A549 (cell line): ENCODE measurements around the gene ODAD3. TPM values are rescaled to one million over a fixed set of nuclear protein-coding genes. Genes with fewer than 3 reads are reported as not detected.

ENCODE experiments used
- ATAC-seq, 2 experiments: fragments of 200-7000 bp in 1 of 2; fragments of >200 bp in 1 of 2; cut with Nextera tagmentation in 1 of 2; cut with Tn5 transposase in 1 of 2; 3 replicates each; pipeline versions ENCODE4 v1.8.0 to v1.9.1; 2018 to 2020; ENCODE audit warnings: mild to moderate bottlenecking in 1 of 2, moderate library complexity in 1 of 2
- CTCF ChIA-PET: fragments of 300-600 bp; sonication (Branson Sonifier 250); formaldehyde crosslinking; extraction: SDS; loops from one replicate; lab custom pipeline; 2021; ENCODE audit warnings: antibody characterized with exemption, inconsistent platforms; lab: Yijun Ruan, JAX
- POLR2A ChIA-PET: fragments of 350-600 bp; formaldehyde crosslinking; extraction: SDS; loops from one replicate; lab custom pipeline; 2021; ENCODE audit warnings: antibody characterized with exemption, inconsistent platforms; lab: Yijun Ruan, JAX
- DNase-seq, 2 experiments: peaks; one replicate each; pipeline versions ENCODE4 v3.0.0 to v3.0.0-alpha.2; 2011 to 2016; ENCODE audit warnings: low read depth in 1 of 2, low spot score in 1 of 2
- FAIRE-seq: peaks from 2 replicates; lab custom pipeline; 2011; peaks lifted over from hg19 to GRCh38; lab: Jason Lieb, UNC
- H3K27ac ChIP-seq, 2 experiments: fragments of >200 bp; sonication (Bioruptor Twin); formaldehyde crosslinking; 3 replicates each; pipeline ENCODE4 v1.5.1; 2016 to 2017
- H3K4me1 ChIP-seq: fragments of >200 bp; sonication (Bioruptor Twin); formaldehyde crosslinking; 3 replicates; pipeline ENCODE4 v1.6.1; 2016
- H3K4me2 ChIP-seq: fragments of >200 bp; sonication (Bioruptor Twin); formaldehyde crosslinking; 3 replicates; pipeline ENCODE4 v1.6.1; 2016
- H3K4me3 ChIP-seq: fragments of >200 bp; sonication (Bioruptor Twin); formaldehyde crosslinking; 3 replicates; pipeline ENCODE4 v1.5.1; 2016
- H3K9me3 ChIP-seq: fragments of >200 bp; sonication (Bioruptor Twin); formaldehyde crosslinking; 3 replicates; pipeline ENCODE4 v1.6.1; 2016
- ATOH8 ChIP-seq: fragments of 250-450 bp; sonication (Bioruptor Pico); IDR thresholded peaks from 2 replicates; pipeline ENCODE4 v1.5.0; 2020; ENCODE audit warnings: low read depth, mild to moderate bottlenecking, moderate library complexity
- CBX2 ChIP-seq: fragments of 200-600 bp; sonication (generic); IDR thresholded peaks from 2 replicates; pipeline ENCODE4 v1.6.1; 2016; ENCODE audit warnings: low read depth, mild to moderate bottlenecking, borderline replicate concordance
- CBX8 ChIP-seq: fragments of 200-600 bp; sonication (generic); IDR thresholded peaks from 2 replicates; pipeline ENCODE4 v1.6.1; 2016
- E2F6 ChIP-seq: IDR thresholded peaks from 2 replicates; pipeline ENCODE4 v1.6.1; 2012; ENCODE audit warnings: low read depth, borderline replicate concordance
- EHF ChIP-seq: fragments of 250-450 bp; sonication (Bioruptor Pico); IDR thresholded peaks from 2 replicates; pipeline ENCODE4 v1.5.0; 2020; ENCODE audit warnings: mild to moderate bottlenecking
- EHMT2 ChIP-seq: fragments of 200-600 bp; sonication (generic); IDR thresholded peaks from 2 replicates; pipeline ENCODE4 v1.6.1; 2016; ENCODE audit warnings: antibody characterized with exemption, low read depth, mild to moderate bottlenecking, moderate library complexity
- ESRRA ChIP-seq: fragments of 150-350 bp; IDR thresholded peaks from 2 replicates; pipeline ENCODE4 v1.6.1; 2014; ENCODE audit warnings: mild to moderate bottlenecking, low read length, borderline replicate concordance
- HDAC2 ChIP-seq: fragments of 200-600 bp; sonication (generic); IDR thresholded peaks from 2 replicates; pipeline ENCODE4 v1.6.1; 2016
- HMGXB4 ChIP-seq: fragments of 250-450 bp; sonication (Bioruptor Pico); IDR thresholded peaks from 2 replicates; pipeline ENCODE4 v1.5.0; 2021; ENCODE audit warnings: mild to moderate bottlenecking, moderate library complexity, borderline replicate concordance
- HOXA7 ChIP-seq: fragments of 250-450 bp; sonication (Bioruptor Pico); IDR thresholded peaks from 2 replicates; pipeline ENCODE4 v1.5.0; 2020; ENCODE audit warnings: mild to moderate bottlenecking, moderate library complexity
- JUN ChIP-seq, 2 experiments: fragments of >200 bp; sonication (Bioruptor Twin); formaldehyde crosslinking; IDR thresholded peaks; 2 replicates in 1 of 2; 3 replicates in 1 of 2; pipeline ENCODE4 v1.6.1; 2016 to 2017
- JUNB ChIP-seq: fragments of >200 bp; sonication (Bioruptor Twin); formaldehyde crosslinking; IDR thresholded peaks from 2 replicates; pipeline ENCODE4 v1.6.1; 2016
- KDM5A ChIP-seq: fragments of 200-600 bp; sonication (generic); IDR thresholded peaks from 2 replicates; pipeline ENCODE4 v1.6.1; 2016; ENCODE audit warnings: antibody characterized with exemption, mild to moderate bottlenecking
- MAFK ChIP-seq: fragments of 450-650 bp; IDR thresholded peaks from 2 replicates; pipeline ENCODE4 v1.6.1; 2014; ENCODE audit not compliant: partially characterized antibody
- MAX ChIP-seq: IDR thresholded peaks from 2 replicates; pipeline ENCODE4 v1.6.1; 2012
- MAZ ChIP-seq: fragments of 150-350 bp; IDR thresholded peaks from 2 replicates; pipeline ENCODE4 v1.6.1; 2014; ENCODE audit warnings: antibody characterized with exemption, low read depth, low read length, borderline replicate concordance
- PBX3 ChIP-seq: IDR thresholded peaks from 2 replicates; pipeline ENCODE4 v1.6.1; 2012
- RARB ChIP-seq: fragments of 250-450 bp; sonication (Bioruptor Pico); IDR thresholded peaks from 2 replicates; pipeline ENCODE4 v1.8.0; 2021; ENCODE audit warnings: mild to moderate bottlenecking, moderate library complexity
- RFX5 ChIP-seq: fragments of 450-650 bp; IDR thresholded peaks from 2 replicates; pipeline ENCODE4 v1.7.1; 2014; ENCODE audit warnings: antibody characterized with exemption, mild to moderate bottlenecking, moderate library complexity
- SMC3 ChIP-seq: fragments of >200 bp; sonication (Bioruptor Twin); formaldehyde crosslinking; IDR thresholded peaks from 3 replicates; pipeline ENCODE4 v1.6.1; 2018; ENCODE audit warnings: inconsistent platforms
- SREBF2 ChIP-seq: fragments of 450-650 bp; IDR thresholded peaks from 2 replicates; pipeline ENCODE4 v1.6.1; 2014; ENCODE audit warnings: mild to moderate bottlenecking, moderate library complexity
- TFCP2L1 ChIP-seq: fragments of 250-450 bp; sonication (Bioruptor Pico); IDR thresholded peaks from 2 replicates; pipeline ENCODE4 v1.5.0; 2021; ENCODE audit warnings: mild to moderate bottlenecking
- ZSCAN20 ChIP-seq: fragments of 250-450 bp; sonication (Bioruptor Pico); IDR thresholded peaks from 2 replicates; pipeline ENCODE4 v1.8.0; 2022; ENCODE audit warnings: mild to moderate bottlenecking, moderate library complexity
- WGBS: methylation state at CpG from one replicate; pipeline ENCODE4 v1.1.6; 2017; ENCODE audit errors: missing lambda C conversion rate; 5-methylcytosine and 5-hydroxymethylcytosine counted together
- polyA plus RNA-seq, 4 experiments: library from polyadenylated mRNA; depleted of rRNA in 3 of 4; stranded (reverse); fragments of >200 nt; fragmentation: RNase III in 1 of 4; extraction: RNeasy Plus Mini Kit Qiagen cat#74134 plus additional on column Dnase treatment in 1 of 4; gene quantifications; 2 replicates in 3 of 4; 3 replicates in 1 of 4; pipeline ENCODE4 v1.2.3, GENCODE V29; 2011 to 2017

ODAD3 gene
- polyA plus RNA-seq, 2 of the 4 experiments (the other 2 are of a cell fraction), result 0.70 to 0.99 TPM

- H3K4me2 ChIP-seq, result peak overlapping the region; percentile 64
- H3K4me1 ChIP-seq, result no peaks in the 10 kb centered on the region
- ATAC-seq, result peak; percentile 51 to 71; a peak in 5 of 6 replicates
- H3K9me3 ChIP-seq, result no peaks in the 10 kb centered on the region
- FAIRE-seq, result no peak
- POLR2A ChIA-PET, result interaction anchor here (1.9 to 3.5 kb wide), 2 partner anchors 41 to 48 kb away, joined by 5 to 11 read pairs; partner anchors contain the start of gene SWSAP1
- H3K27ac ChIP-seq, result no peak overlapping the region
- no peak for TF ChIP-seq ESRRA
- no peak for TF ChIP-seq ZSCAN20
- no peak for TF ChIP-seq HOXA7 (CRISPR knock-in tag)
- no peak for TF ChIP-seq E2F6
- TF ChIP-seq JUN (IDR thresholded peaks at IDR 0.05), result no peak
- no peak for TF ChIP-seq ATOH8 (CRISPR knock-in tag)
- no peak for TF ChIP-seq KDM5A
- no peak for TF ChIP-seq HMGXB4 (CRISPR knock-in tag)
- TF ChIP-seq EHMT2, result no peak
- no peak for TF ChIP-seq HDAC2
- no peak for TF ChIP-seq RARB (CRISPR knock-in tag)
- no peak for TF ChIP-seq PBX3
- CTCF ChIA-PET, result interaction anchor here (0.5 to 3.3 kb wide), 7 partner anchors 13 to 1478 kb away, joined by 3 to 20 read pairs (median 4); partner anchors contain the start of genes ODAD3 and PRKCSH
- 54% methylated on average over 16 of the region's 56 CpGs for WGBS
- DNase-seq, result peak; percentile 48 to 60
- H3K4me3 ChIP-seq, result peak overlapping the region; percentile 31; the same call in 2 of the 3 replicates
Measured at GRCh38 chr19:11422163-11423065, 12.5 kb downstream of the ODAD3 start.

- peak in 1 of 2 experiments; percentile 18; a peak in 2 of 6 replicates for ATAC-seq
- 86% methylated on average over 14 of the region's 36 CpGs for WGBS
- ChIA-PET POLR2A (interaction anchor here (1.9 to 3.5 kb wide), 2 partner anchors 40 to 47 kb away, joined by 5 to 11 read pairs; partner anchors contain the start of gene SWSAP1), CTCF (interaction anchor here (0.6 to 3.3 kb wide), 4 partner anchors 14 to 80 kb away, joined by 3 to 20 read pairs (median 6); partner anchors contain the start of genes ODAD3 and PRKCSH)
- Histone ChIP-seq H3K4me3 (peak overlapping the region; percentile 31; the same call in 2 of the 3 replicates), H3K4me1 (no peaks in the 10 kb centered on the region), H3K9me3 (no peaks in the 10 kb centered on the region), H3K27ac (no peak overlapping the region), H3K4me2 (peak overlapping the region; percentile 64)
- peak in 1 of 2 experiments; percentile 6 for DNase-seq
- FAIRE-seq, result no peak
- no peak for TF ChIP-seq TFCP2L1 (CRISPR knock-in tag)
- no peak for TF ChIP-seq EHF (CRISPR knock-in tag)
- TF ChIP-seq MAFK, result no peak
- no peak for TF ChIP-seq RFX5
- TF ChIP-seq E2F6, result no peak
- TF ChIP-seq MAZ, result no peak
- no peak for TF ChIP-seq CBX8
- no peak for TF ChIP-seq ZSCAN20
- TF ChIP-seq SREBF2, result no peak
- TF ChIP-seq JUNB, result no peak
- TF ChIP-seq MAX, result no peak
- TF ChIP-seq SMC3, result no peak
- TF ChIP-seq CBX2, result no peak
- TF ChIP-seq, all 56 proteins: peak for 0
Measured at GRCh38 chr19:11421371-11422098, 13.4 kb downstream of the ODAD3 start.
